ENCODE data around the gene NUP205. TPM values are rescaled to one million over a fixed set of nuclear protein-coding genes. Genes with fewer than 3 reads are reported as not detected.
A peak's percentile ranks its signal among the peaks of the same experiment; 100 is the strongest.

The NUP205 gene
- 78.7 and 85.5 TPM in 2 replicates for total RNA-seq (2014; rRNA removed; shearing (Covaris generic))

- peak; percentile 92 for DNase-seq (ENCODE audit: low spot score)
Measured at GRCh38 chr7:135557455-135558336, at the start of gene NUP205. TSS of gene NUP205 (plus strand) at chr7:135557917. CDS start at chr7:135557945, 28 bp downstream.

GRCh38 chr7:135508883-135509588 is 48.7 kb upstream of the NUP205 start:
- DNase-seq (ENCODE audit: low spot score): peak; percentile 57

- DNase-seq (ENCODE audit: low spot score): no peak
Measured at GRCh38 chr7:135509589-135509838, 48.2 kb upstream of the NUP205 start.

GRCh38 chr7:135509839-135510591 is 47.7 kb upstream of the NUP205 start, which contains the start of gene CNOT4:
TSS of gene CNOT4 (minus strand) at chr7:135510102. CDS start at chr7:135438331, 71,771 bp downstream.
- DNase-seq (ENCODE audit: low spot score): peak; percentile 96

- peak; percentile 52 for DNase-seq (ENCODE audit: low spot score)
Measured at GRCh38 chr7:135510592-135511183, 47.0 kb upstream of the NUP205 start.

- DNase-seq (ENCODE audit: low spot score): peak; percentile 85
Measured at GRCh38 chr7:135512135-135512887, 45.4 kb upstream of the NUP205 start.

- no peak for DNase-seq (ENCODE audit: low spot score)
Measured at GRCh38 chr7:135514856-135515255, 42.9 kb upstream of the NUP205 start.

- DNase-seq (ENCODE audit: low spot score): no peak
Measured at GRCh38 chr7:135517060-135517459, 40.7 kb upstream of the NUP205 start.

- DNase-seq (ENCODE audit: low spot score): no peak
Measured at GRCh38 chr7:135518748-135519147, 39.0 kb upstream of the NUP205 start.

- DNase-seq (ENCODE audit: low spot score): no peak
Measured at GRCh38 chr7:135519233-135519688, 38.5 kb upstream of the NUP205 start.

GRCh38 chr7:135519871-135520270 is 37.8 kb upstream of the NUP205 start:
- no peak for DNase-seq (ENCODE audit: low spot score)

- no peak for DNase-seq (ENCODE audit: low spot score)
Measured at GRCh38 chr7:135522509-135522908, 35.2 kb upstream of the NUP205 start.

- DNase-seq (ENCODE audit: low spot score): no peak
Measured at GRCh38 chr7:135523146-135523545, 34.6 kb upstream of the NUP205 start.

GRCh38 chr7:135525426-135525825 is 32.3 kb upstream of the NUP205 start:
- DNase-seq (ENCODE audit: low spot score): no peak

GRCh38 chr7:135527025-135527424 is 30.7 kb upstream of the NUP205 start:
- no peak for DNase-seq (ENCODE audit: low spot score)

GRCh38 chr7:135536150-135536549 is 21.6 kb upstream of the NUP205 start:
- no peak for DNase-seq (ENCODE audit: low spot score)

GRCh38 chr7:135537453-135537852 is 20.3 kb upstream of the NUP205 start:
- no peak for DNase-seq (ENCODE audit: low spot score)

GRCh38 chr7:135537905-135538304 is 19.8 kb upstream of the NUP205 start:
- no peak for DNase-seq (ENCODE audit: low spot score)

- DNase-seq (ENCODE audit: low spot score): no peak
Measured at GRCh38 chr7:135538376-135538775, 19.3 kb upstream of the NUP205 start.

- no peak for DNase-seq (ENCODE audit: low spot score)
Measured at GRCh38 chr7:135539629-135540028, 18.1 kb upstream of the NUP205 start.

- DNase-seq (ENCODE audit: low spot score): no peak
Measured at GRCh38 chr7:135541029-135541428, 16.7 kb upstream of the NUP205 start.

Measured in HT-29 (cell line).